Measurements from ENCODE around the gene CACNA2D4.

Gene CACNA2D4

GRCh38 chr12:1803736-1804135, 114.7 kb downstream of the CACNA2D4 start:
- Histone ChIP-seq H3K4me1 (ENCODE audit: control insufficient read depth, insufficient read depth, low read length) (no peaks in the 10 kb centered on the region), H3K27ac (ENCODE audit: insufficient read depth, low read depth, low read length, poor library complexity, severe bottlenecking) (no peak overlapping the region), H3K36me3 (ENCODE audit: control insufficient read depth, insufficient read depth, low read length) (no peaks in the 10 kb centered on the region), H3K27me3 (ENCODE audit: control insufficient read depth, insufficient read depth, low read length, poor library complexity, severe bottlenecking) (no peaks in the 10 kb centered on the region), H3K4me3 (ENCODE audit: insufficient read depth, low read depth, low read length) (no peak overlapping the region), H3K9me3 (ENCODE audit: control insufficient read depth, low read length) (no peaks in the 10 kb centered on the region)
- WGBS, 2 experiments: 90 to 92% methylated on average over 7 of the region's 7 CpGs

GRCh38 chr12:1801303-1801975, 117.0 kb downstream of the CACNA2D4 start:
- Histone ChIP-seq H3K27me3 (ENCODE audit: control insufficient read depth, insufficient read depth, low read length, poor library complexity, severe bottlenecking) (peaks cover 7% of the 10 kb centered on the region), H3K27ac (ENCODE audit: insufficient read depth, low read depth, low read length, poor library complexity, severe bottlenecking) (no peak overlapping the region), H3K4me1 (ENCODE audit: control insufficient read depth, insufficient read depth, low read length) (no peaks in the 10 kb centered on the region), H3K9me3 (ENCODE audit: control insufficient read depth, low read length) (no peaks in the 10 kb centered on the region), H3K36me3 (ENCODE audit: control insufficient read depth, insufficient read depth, low read length) (no peaks in the 10 kb centered on the region), H3K4me3 (ENCODE audit: insufficient read depth, low read depth, low read length) (no peak overlapping the region)
- WGBS, 2 experiments: 91 to 93% methylated on average over 16 of the region's 16 CpGs

- no peaks in the 10 kb centered on the region for H3K9me3 ChIP-seq (ENCODE audit: control insufficient read depth, low read length)
- H3K27ac ChIP-seq (ENCODE audit: insufficient read depth, low read depth, low read length, poor library complexity, severe bottlenecking): no peak overlapping the region
- H3K4me1 ChIP-seq (ENCODE audit: control insufficient read depth, insufficient read depth, low read length): no peaks in the 10 kb centered on the region
- no peak overlapping the region for H3K4me3 ChIP-seq (ENCODE audit: insufficient read depth, low read depth, low read length)
- H3K36me3 ChIP-seq (ENCODE audit: control insufficient read depth, insufficient read depth, low read length): no peaks in the 10 kb centered on the region
- WGBS, 2 experiments: 83% methylated on average over 14 of the region's 14 CpGs
- H3K27me3 ChIP-seq (ENCODE audit: control insufficient read depth, insufficient read depth, low read length, poor library complexity, severe bottlenecking): peaks cover 11% of the 10 kb centered on the region
These were observed 117.8 kb downstream of the CACNA2D4 start for GRCh38 chr12:1800401-1801302.

GRCh38 chr12:1799882-1800400, 118.5 kb downstream of the CACNA2D4 start:
- Histone ChIP-seq H3K27ac (ENCODE audit: insufficient read depth, low read depth, low read length, poor library complexity, severe bottlenecking) (no peak overlapping the region), H3K27me3 (ENCODE audit: control insufficient read depth, insufficient read depth, low read length, poor library complexity, severe bottlenecking) (peaks cover 11% of the 10 kb centered on the region), H3K9me3 (ENCODE audit: control insufficient read depth, low read length) (no peaks in the 10 kb centered on the region), H3K4me3 (ENCODE audit: insufficient read depth, low read depth, low read length) (no peak overlapping the region), H3K36me3 (ENCODE audit: control insufficient read depth, insufficient read depth, low read length) (no peaks in the 10 kb centered on the region), H3K4me1 (ENCODE audit: control insufficient read depth, insufficient read depth, low read length) (no peaks in the 10 kb centered on the region)
- whole genome bisulfite sequencing, 2 experiments: 92% methylated on average over 12 of the region's 12 CpGs

GRCh38 chr12:1799051-1799881, 119.2 kb downstream of the CACNA2D4 start:
- H3K36me3 ChIP-seq (ENCODE audit: control insufficient read depth, insufficient read depth, low read length): no peaks in the 10 kb centered on the region
- no peaks in the 10 kb centered on the region for H3K9me3 ChIP-seq (ENCODE audit: control insufficient read depth, low read length)
- H3K4me1 ChIP-seq (ENCODE audit: control insufficient read depth, insufficient read depth, low read length): peaks cover 3% of the 10 kb centered on the region
- H3K4me3 ChIP-seq (ENCODE audit: insufficient read depth, low read depth, low read length): no peak overlapping the region
- H3K27me3 ChIP-seq (ENCODE audit: control insufficient read depth, insufficient read depth, low read length, poor library complexity, severe bottlenecking): peaks cover 11% of the 10 kb centered on the region
- no peak overlapping the region for H3K27ac ChIP-seq (ENCODE audit: insufficient read depth, low read depth, low read length, poor library complexity, severe bottlenecking)
- WGBS, 2 experiments: 90% methylated on average over 21 of the region's 21 CpGs

GRCh38 chr12:1798641-1799020, 119.8 kb downstream of the CACNA2D4 start:
- Histone ChIP-seq H3K27me3 (ENCODE audit: control insufficient read depth, insufficient read depth, low read length, poor library complexity, severe bottlenecking) (peaks cover 11% of the 10 kb centered on the region), H3K4me1 (ENCODE audit: control insufficient read depth, insufficient read depth, low read length) (peaks cover 3% of the 10 kb centered on the region), H3K27ac (ENCODE audit: insufficient read depth, low read depth, low read length, poor library complexity, severe bottlenecking) (no peak overlapping the region), H3K9me3 (ENCODE audit: control insufficient read depth, low read length) (no peaks in the 10 kb centered on the region), H3K4me3 (ENCODE audit: insufficient read depth, low read depth, low read length) (no peak overlapping the region), H3K36me3 (ENCODE audit: control insufficient read depth, insufficient read depth, low read length) (no peaks in the 10 kb centered on the region)
- WGBS, 2 experiments: 95% methylated on average over 6 of the region's 6 CpGs

- Histone ChIP-seq H3K9me3 (ENCODE audit: control insufficient read depth, low read length) (no peaks in the 10 kb centered on the region), H3K27ac (ENCODE audit: insufficient read depth, low read depth, low read length, poor library complexity, severe bottlenecking) (no peak overlapping the region), H3K4me3 (ENCODE audit: insufficient read depth, low read depth, low read length) (no peak overlapping the region), H3K4me1 (ENCODE audit: control insufficient read depth, insufficient read depth, low read length) (peaks cover 3% of the 10 kb centered on the region), H3K36me3 (ENCODE audit: control insufficient read depth, insufficient read depth, low read length) (no peaks in the 10 kb centered on the region), H3K27me3 (ENCODE audit: control insufficient read depth, insufficient read depth, low read length, poor library complexity, severe bottlenecking) (peaks cover 11% of the 10 kb centered on the region)
- WGBS, 2 experiments: 86 to 88% methylated on average over 22 of the region's 22 CpGs
These were observed 120.3 kb downstream of the CACNA2D4 start for GRCh38 chr12:1797991-1798640.

GRCh38 chr12:1797011-1797901, 121.2 kb downstream of the CACNA2D4 start:
- H3K36me3 ChIP-seq (ENCODE audit: control insufficient read depth, insufficient read depth, low read length): no peaks in the 10 kb centered on the region
- WGBS, 2 experiments: 65 to 72% methylated on average over 71 of the region's 71 CpGs
- H3K4me1 ChIP-seq (ENCODE audit: control insufficient read depth, insufficient read depth, low read length): peaks cover 3% of the 10 kb centered on the region
- peak overlapping the region; percentile 27 for H3K4me3 ChIP-seq (ENCODE audit: insufficient read depth, low read depth, low read length)
- no peak overlapping the region for H3K27ac ChIP-seq (ENCODE audit: insufficient read depth, low read depth, low read length, poor library complexity, severe bottlenecking)
- H3K9me3 ChIP-seq (ENCODE audit: control insufficient read depth, low read length): no peaks in the 10 kb centered on the region
- H3K27me3 ChIP-seq (ENCODE audit: control insufficient read depth, insufficient read depth, low read length, poor library complexity, severe bottlenecking): peaks cover 11% of the 10 kb centered on the region

- peaks cover 11% of the 10 kb centered on the region for H3K27me3 ChIP-seq (ENCODE audit: control insufficient read depth, insufficient read depth, low read length, poor library complexity, severe bottlenecking)
- H3K4me1 ChIP-seq (ENCODE audit: control insufficient read depth, insufficient read depth, low read length): peaks cover 3% of the 10 kb centered on the region
- no peak overlapping the region for H3K27ac ChIP-seq (ENCODE audit: insufficient read depth, low read depth, low read length, poor library complexity, severe bottlenecking)
- WGBS, 2 experiments: 59 to 62% methylated on average over 43 of the region's 43 CpGs
- peak overlapping the region; percentile 27 for H3K4me3 ChIP-seq (ENCODE audit: insufficient read depth, low read depth, low read length)
- H3K36me3 ChIP-seq (ENCODE audit: control insufficient read depth, insufficient read depth, low read length): no peaks in the 10 kb centered on the region
- no peaks in the 10 kb centered on the region for H3K9me3 ChIP-seq (ENCODE audit: control insufficient read depth, low read length)
These were observed 121.9 kb downstream of the CACNA2D4 start for GRCh38 chr12:1796515-1797010.
